HCT116 (cell line): ENCODE data around the gene ESF1. TPM values are rescaled to one million over a fixed set of nuclear protein-coding genes. Genes with fewer than 3 reads are reported as not detected.

ENCODE experiments used
- ATAC-seq: fragments of 200-7000 bp; cut with Tn5 transposase; 2 replicates; pipeline ENCODE4 v1.9.1; 2020; ENCODE audit warnings: mild to moderate bottlenecking, moderate library complexity
- BruUV-seq: library from RNA; stranded (reverse); fragments of 400-500 nt; replicated peaks from 2 replicates; lab custom pipeline; 2021; lab: Mats Ljungman, UMichigan
- CTCF ChIA-PET: fragments of 300-600 bp; sonication (Branson Sonifier 250); formaldehyde crosslinking; loops from one replicate; lab custom pipeline; 2021; ENCODE audit warnings: antibody characterized with exemption; lab: Charles Lee
- POLR2A ChIA-PET: fragments of 300-600, 350-600 bp; sonication (Branson Sonifier 250); formaldehyde crosslinking; loops from one replicate; lab custom pipeline; 2021; ENCODE audit warnings: antibody characterized with exemption; lab: Charles Lee
- RAD21 ChIA-PET, 2 experiments: fragments of 300-600 bp; sonication (Branson Sonifier 250); formaldehyde crosslinking; loops; one replicate each; lab custom pipeline; 2023; ENCODE audit warnings: low total read pairs in 2 of 2; ENCODE audit not compliant: uncharacterized antibody in 2 of 2, unreplicated experiment in 2 of 2, low non-redundant PET in 1 of 2; lab: Charles Lee
- DNase-seq: peaks from one replicate; pipeline ENCODE4 v3.0.0-alpha.2; 2010; ENCODE audit warnings: low read depth, low spot score
- H2AFZ ChIP-seq: fragments of 200-600 bp; shearing (Covaris generic), sonication (generic); 2 replicates; pipeline ENCODE4 v1.6.1; 2017; ENCODE audit warnings: low read depth, mixed run types, mixed read lengths, antibody characterized with exemption, low read length; ENCODE audit not compliant: poor library complexity, severe bottlenecking
- H3K27ac ChIP-seq: 2 replicates; pipeline ENCODE4 v1.5.1; 2012; ENCODE audit warnings: low read depth, low read length
- H3K27me3 ChIP-seq: fragments of 200-600 bp; sonication (generic); 2 replicates; pipeline ENCODE4 v1.6.1; 2016; ENCODE audit warnings: mixed run types, low read length, mixed read lengths; ENCODE audit not compliant: insufficient read depth
- H3K36me3 ChIP-seq, 2 experiments: fragments of 200-500 bp in 1 of 2; fragments of 200-600 bp in 1 of 2; sonication (Bioruptor generic) in 1 of 2; sonication (generic) in 1 of 2; 2 replicates each; pipeline versions ENCODE4 v1.5.1 to v1.6.1; 2014 to 2016; ENCODE audit warnings: low read length in 2 of 2, inconsistent platforms in 1 of 2, mixed read lengths in 1 of 2, mixed run types in 1 of 2; ENCODE audit not compliant: insufficient read depth in 2 of 2, control insufficient read depth in 1 of 2
- H3K4me1 ChIP-seq, 2 experiments: fragments of 200-600 bp in 1 of 2; sonication (generic) in 1 of 2; 2 replicates each; pipeline versions ENCODE4 v1.5.1 to v1.6.1; 2012 to 2017; ENCODE audit warnings: low read length in 2 of 2, inconsistent platforms in 1 of 2, mild to moderate bottlenecking in 1 of 2, mixed read lengths in 1 of 2, mixed run types in 1 of 2, moderate library complexity in 1 of 2; ENCODE audit not compliant: insufficient read depth in 2 of 2, control insufficient read depth in 1 of 2
- H3K4me2 ChIP-seq: fragments of 200-600 bp; sonication (generic); 2 replicates; pipeline ENCODE4 v1.6.1; 2017; ENCODE audit warnings: mixed run types, low read length, mixed read lengths
- H3K4me3 ChIP-seq, 2 experiments: fragments of 200-600 bp in 1 of 2; sonication (generic) in 1 of 2; replicated peaks in 1 of 2; 2 replicates each; pipeline ENCODE4 v1.5.1; 2011 to 2016; ENCODE audit warnings: low read length in 2 of 2, control low read depth in 1 of 2, low read depth in 1 of 2, mild to moderate bottlenecking in 1 of 2, mixed read lengths in 1 of 2, mixed run types in 1 of 2
- H3K79me2 ChIP-seq: fragments of 200-600 bp; sonication (generic); 2 replicates; pipeline ENCODE4 v1.6.1; 2017; ENCODE audit warnings: mild to moderate bottlenecking, mixed run types, low read length, moderate library complexity, mixed read lengths; ENCODE audit not compliant: insufficient read depth
- H3K9ac ChIP-seq: fragments of 200-600 bp; sonication (generic); 2 replicates; pipeline ENCODE4 v1.6.1; 2016; ENCODE audit warnings: low read length, mixed read lengths
- H3K9me2 ChIP-seq: fragments of 200-600 bp; sonication (generic), shearing (Covaris generic); 2 replicates; pipeline ENCODE4 v1.6.1; 2017; ENCODE audit warnings: mixed run types, mild to moderate bottlenecking, moderate library complexity; ENCODE audit not compliant: insufficient read depth
- H3K9me3 ChIP-seq, 2 experiments: fragments of 200-500 bp in 1 of 2; fragments of 200-600 bp in 1 of 2; sonication (Bioruptor generic) in 1 of 2; sonication (generic) in 1 of 2; 2 replicates each; pipeline ENCODE4 v1.6.1; 2014 to 2017; ENCODE audit warnings: low read length in 2 of 2, mixed read lengths in 2 of 2, inconsistent platforms in 1 of 2, low read depth in 1 of 2, mild to moderate bottlenecking in 1 of 2, mixed run types in 1 of 2, moderate library complexity in 1 of 2; ENCODE audit not compliant: control insufficient read depth in 1 of 2, insufficient read depth in 1 of 2
- H4K20me1 ChIP-seq: fragments of 200-600 bp; sonication (generic), shearing (Covaris generic); 2 replicates; pipeline ENCODE4 v1.6.1; 2017; ENCODE audit warnings: mixed run types, mild to moderate bottlenecking, moderate library complexity; ENCODE audit not compliant: insufficient read depth
- CBX3 ChIP-seq: IDR thresholded peaks from 2 replicates; pipeline ENCODE4 v1.6.1; 2012; ENCODE audit warnings: low read depth
- CEBPB ChIP-seq: IDR thresholded peaks from 2 replicates; pipeline ENCODE4 v1.6.1; 2012; ENCODE audit warnings: low read depth
- ELF1 ChIP-seq: IDR thresholded peaks from 2 replicates; pipeline ENCODE4 v1.6.1; 2012; ENCODE audit warnings: low read depth, borderline replicate concordance
- EZH2 ChIP-seq: fragments of 200-600 bp; sonication (generic); IDR thresholded peaks from 2 replicates; pipeline ENCODE4 v1.6.1; 2017; ENCODE audit warnings: antibody characterized with exemption, mixed run types
- EZH2phosphoT487 ChIP-seq: fragments of 200-600 bp; IDR thresholded peaks from 2 replicates; pipeline ENCODE4 v1.6.1; 2018; ENCODE audit warnings: antibody characterized with exemption, borderline replicate concordance
- JUND ChIP-seq: IDR thresholded peaks from 2 replicates; pipeline ENCODE4 v1.6.1; 2012
- POLR2A ChIP-seq: IDR thresholded peaks from 2 replicates; pipeline ENCODE4 v1.7.0; 2011; ENCODE audit warnings: borderline replicate concordance; ENCODE audit not compliant: insufficient read depth, insufficient read length; ENCODE audit errors: extremely low read depth
- POLR2AphosphoS5 ChIP-seq: IDR thresholded peaks from 2 replicates; pipeline ENCODE4 v1.6.1; 2011; ENCODE audit warnings: mild to moderate bottlenecking, low read depth, low read length, moderate library complexity
- RAD21 ChIP-seq: IDR thresholded peaks from 2 replicates; pipeline ENCODE4 v1.6.1; 2012; ENCODE audit warnings: low read depth, mild to moderate bottlenecking
- SIN3A ChIP-seq: IDR thresholded peaks from 2 replicates; pipeline ENCODE4 v1.6.1; 2012; ENCODE audit warnings: low read depth
- SP1 ChIP-seq: IDR thresholded peaks from 2 replicates; pipeline ENCODE4 v1.6.1; 2012; ENCODE audit warnings: low read depth
- TCF7L2 ChIP-seq: IDR thresholded peaks from 2 replicates; pipeline ENCODE4 v1.7.0; 2011; ENCODE audit warnings: borderline replicate concordance, inconsistent platforms; ENCODE audit not compliant: insufficient read depth, insufficient read length; ENCODE audit errors: extremely low read depth
- YY1 ChIP-seq: IDR thresholded peaks from 2 replicates; pipeline ENCODE4 v1.6.1; 2011; ENCODE audit warnings: low read length, low read depth, moderate library complexity, mild to moderate bottlenecking; ENCODE audit not compliant: insufficient replicate concordance; ENCODE audit errors: extremely low read depth
- ZFX ChIP-seq: fragments of 450-650 bp; IDR thresholded peaks from 2 replicates; pipeline ENCODE4 v1.6.1; 2017
- ZNF274 ChIP-seq: fragments of 200-500 bp; sonication (Bioruptor generic); IDR thresholded peaks from 2 replicates; pipeline ENCODE4 v1.6.1; 2014; ENCODE audit warnings: mild to moderate bottlenecking, low read depth, low read length, inconsistent platforms
- intact Hi-C: fragments of 100-400 bp; cut with micrococcal nuclease; formaldehyde crosslinking; loops from 2 replicates; pipeline ENCODE4 v1.10.0; 2022
- total RNA-seq: library from RNA; stranded (reverse); gene quantifications from one replicate; pipeline ENCODE4 v1.2.1, GENCODE V29; 2021; ENCODE audit not compliant: unreplicated experiment
- TF ChIP-seq, protein P1 (sequence below): IDR thresholded peaks from 2 replicates; pipeline ENCODE4 v1.6.1; 2012
- TF ChIP-seq, protein P2 (sequence below): IDR thresholded peaks from 2 replicates; pipeline ENCODE4 v1.6.1; 2011; ENCODE audit warnings: mild to moderate bottlenecking, low read length, moderate library complexity; ENCODE audit not compliant: insufficient replicate concordance; ENCODE audit errors: extremely low read depth
- TF ChIP-seq, protein P3 (sequence below), 3 experiments: fragments of 200-600 bp in 1 of 3; sonication (generic) in 1 of 3; IDR thresholded peaks in 2 of 3; conservative IDR thresholded peaks in 1 of 3; 2 replicates each; pipeline ENCODE4 v1.5.1; 2012 to 2017; ENCODE audit warnings: low read depth in 2 of 3, low read length in 2 of 3, antibody characterized with exemption in 1 of 3, borderline replicate concordance in 1 of 3, control low read depth in 1 of 3, mild to moderate bottlenecking in 1 of 3, mixed read lengths in 1 of 3, mixed run types in 1 of 3, moderate library complexity in 1 of 3; ENCODE audit not compliant: insufficient read depth in 1 of 3
- TF ChIP-seq, protein P4 (sequence below): IDR thresholded peaks from 2 replicates; pipeline ENCODE4 v1.6.1; 2012; ENCODE audit warnings: low read depth
- TF ChIP-seq, protein P5 (sequence below): IDR thresholded peaks from 2 replicates; pipeline ENCODE4 v1.6.1; 2012

Gene ESF1
- total RNA-seq, 1 experiment from 2014 or later: 25.4 TPM

DNA sequence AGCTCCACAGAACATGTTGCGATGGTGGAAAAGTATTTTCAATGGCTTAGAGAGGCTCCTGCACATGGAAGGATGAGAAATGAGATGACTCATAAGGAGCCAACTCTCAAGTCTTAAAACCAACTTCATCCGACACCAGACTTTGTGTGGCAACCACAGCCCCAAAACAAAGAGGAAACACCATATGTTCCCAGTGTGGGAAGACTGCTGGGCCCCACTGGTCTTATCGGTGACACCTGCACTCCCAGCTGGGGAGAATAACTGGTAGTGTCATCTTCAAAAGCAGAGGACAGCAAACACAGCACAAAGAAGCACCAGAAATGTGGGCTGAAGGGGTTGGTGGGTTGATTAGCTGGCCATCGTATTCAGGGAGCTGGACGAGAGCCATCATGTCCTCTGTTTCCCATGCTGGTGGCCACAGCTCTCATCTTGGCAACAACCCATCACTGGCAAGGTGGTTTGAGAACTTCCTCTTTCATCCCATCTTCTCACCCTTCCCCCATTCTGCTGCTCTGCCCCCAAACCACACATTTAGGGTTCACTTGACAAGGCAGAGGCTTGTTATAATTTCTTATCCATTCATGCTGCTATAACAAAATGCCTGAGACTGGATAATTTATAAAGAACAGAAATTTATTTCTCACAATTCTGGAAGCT, 100.0 kb downstream of the ESF1 start:
- CTCF ChIA-PET: no interaction called here
- intact Hi-C loops: no loop called here
- peaks cover 6 to 8% of the 10 kb centered on the region in 2 experiments for H3K4me1 ChIP-seq

More for the DNA sequence above, 100.0 kb downstream of the ESF1 start:
- H2AFZ ChIP-seq: no peak overlapping the region
- ATAC-seq (no peak), DNase-seq (no peak)
- no peaks in the 10 kb centered on the region for H4K20me1 ChIP-seq
- H3K9ac ChIP-seq: no peak overlapping the region
- no peaks in the 10 kb centered on the region for H3K9me3 ChIP-seq
- no peak overlapping the region for H3K4me3 ChIP-seq
- RAD21 ChIA-PET: no interaction called here
- no peaks in the 10 kb centered on the region for H3K9me2 ChIP-seq
- H3K79me2 ChIP-seq: no peaks in the 10 kb centered on the region
- H3K4me2 ChIP-seq: no peak overlapping the region
- no peaks in the 10 kb centered on the region for H3K36me3 ChIP-seq
- H3K27ac ChIP-seq: no peak overlapping the region
- no TSS peak for BruUV-seq
- TF ChIP-seq SIN3A: no peak
- no peak for TF ChIP-seq SP1
- TF ChIP-seq RAD21: no peak
- TF ChIP-seq, protein P1, sequence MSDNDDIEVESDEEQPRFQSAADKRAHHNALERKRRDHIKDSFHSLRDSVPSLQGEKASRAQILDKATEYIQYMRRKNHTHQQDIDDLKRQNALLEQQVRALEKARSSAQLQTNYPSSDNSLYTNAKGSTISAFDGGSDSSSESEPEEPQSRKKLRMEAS: no peak
- TF ChIP-seq, protein P2, sequence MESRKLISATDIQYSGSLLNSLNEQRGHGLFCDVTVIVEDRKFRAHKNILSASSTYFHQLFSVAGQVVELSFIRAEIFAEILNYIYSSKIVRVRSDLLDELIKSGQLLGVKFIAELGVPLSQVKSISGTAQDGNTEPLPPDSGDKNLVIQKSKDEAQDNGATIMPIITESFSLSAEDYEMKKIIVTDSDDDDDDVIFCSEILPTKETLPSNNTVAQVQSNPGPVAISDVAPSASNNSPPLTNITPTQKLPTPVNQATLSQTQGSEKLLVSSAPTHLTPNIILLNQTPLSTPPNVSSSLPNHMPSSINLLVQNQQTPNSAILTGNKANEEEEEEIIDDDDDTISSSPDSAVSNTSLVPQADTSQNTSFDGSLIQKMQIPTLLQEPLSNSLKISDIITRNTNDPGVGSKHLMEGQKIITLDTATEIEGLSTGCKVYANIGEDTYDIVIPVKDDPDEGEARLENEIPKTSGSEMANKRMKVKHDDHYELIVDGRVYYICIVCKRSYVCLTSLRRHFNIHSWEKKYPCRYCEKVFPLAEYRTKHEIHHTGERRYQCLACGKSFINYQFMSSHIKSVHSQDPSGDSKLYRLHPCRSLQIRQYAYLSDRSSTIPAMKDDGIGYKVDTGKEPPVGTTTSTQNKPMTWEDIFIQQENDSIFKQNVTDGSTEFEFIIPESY: no peak
- no peak for TF ChIP-seq EZH2phosphoT487
- no peak for TF ChIP-seq EZH2
- TF ChIP-seq JUND: no peak
- no peak for TF ChIP-seq TCF7L2
- TF ChIP-seq, protein P3, sequence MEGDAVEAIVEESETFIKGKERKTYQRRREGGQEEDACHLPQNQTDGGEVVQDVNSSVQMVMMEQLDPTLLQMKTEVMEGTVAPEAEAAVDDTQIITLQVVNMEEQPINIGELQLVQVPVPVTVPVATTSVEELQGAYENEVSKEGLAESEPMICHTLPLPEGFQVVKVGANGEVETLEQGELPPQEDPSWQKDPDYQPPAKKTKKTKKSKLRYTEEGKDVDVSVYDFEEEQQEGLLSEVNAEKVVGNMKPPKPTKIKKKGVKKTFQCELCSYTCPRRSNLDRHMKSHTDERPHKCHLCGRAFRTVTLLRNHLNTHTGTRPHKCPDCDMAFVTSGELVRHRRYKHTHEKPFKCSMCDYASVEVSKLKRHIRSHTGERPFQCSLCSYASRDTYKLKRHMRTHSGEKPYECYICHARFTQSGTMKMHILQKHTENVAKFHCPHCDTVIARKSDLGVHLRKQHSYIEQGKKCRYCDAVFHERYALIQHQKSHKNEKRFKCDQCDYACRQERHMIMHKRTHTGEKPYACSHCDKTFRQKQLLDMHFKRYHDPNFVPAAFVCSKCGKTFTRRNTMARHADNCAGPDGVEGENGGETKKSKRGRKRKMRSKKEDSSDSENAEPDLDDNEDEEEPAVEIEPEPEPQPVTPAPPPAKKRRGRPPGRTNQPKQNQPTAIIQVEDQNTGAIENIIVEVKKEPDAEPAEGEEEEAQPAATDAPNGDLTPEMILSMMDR (IDR thresholded peaks at IDR 0.05 in 2 of 3, conservative IDR thresholded peaks at IDR 0.05 in 1 of 3; ENCODE audit: borderline replicate concordance in 1 of 3, insufficient read depth in 1 of 3, low read depth in 2 of 3, low read length in 2 of 3): no peak
- TF ChIP-seq, protein P4, sequence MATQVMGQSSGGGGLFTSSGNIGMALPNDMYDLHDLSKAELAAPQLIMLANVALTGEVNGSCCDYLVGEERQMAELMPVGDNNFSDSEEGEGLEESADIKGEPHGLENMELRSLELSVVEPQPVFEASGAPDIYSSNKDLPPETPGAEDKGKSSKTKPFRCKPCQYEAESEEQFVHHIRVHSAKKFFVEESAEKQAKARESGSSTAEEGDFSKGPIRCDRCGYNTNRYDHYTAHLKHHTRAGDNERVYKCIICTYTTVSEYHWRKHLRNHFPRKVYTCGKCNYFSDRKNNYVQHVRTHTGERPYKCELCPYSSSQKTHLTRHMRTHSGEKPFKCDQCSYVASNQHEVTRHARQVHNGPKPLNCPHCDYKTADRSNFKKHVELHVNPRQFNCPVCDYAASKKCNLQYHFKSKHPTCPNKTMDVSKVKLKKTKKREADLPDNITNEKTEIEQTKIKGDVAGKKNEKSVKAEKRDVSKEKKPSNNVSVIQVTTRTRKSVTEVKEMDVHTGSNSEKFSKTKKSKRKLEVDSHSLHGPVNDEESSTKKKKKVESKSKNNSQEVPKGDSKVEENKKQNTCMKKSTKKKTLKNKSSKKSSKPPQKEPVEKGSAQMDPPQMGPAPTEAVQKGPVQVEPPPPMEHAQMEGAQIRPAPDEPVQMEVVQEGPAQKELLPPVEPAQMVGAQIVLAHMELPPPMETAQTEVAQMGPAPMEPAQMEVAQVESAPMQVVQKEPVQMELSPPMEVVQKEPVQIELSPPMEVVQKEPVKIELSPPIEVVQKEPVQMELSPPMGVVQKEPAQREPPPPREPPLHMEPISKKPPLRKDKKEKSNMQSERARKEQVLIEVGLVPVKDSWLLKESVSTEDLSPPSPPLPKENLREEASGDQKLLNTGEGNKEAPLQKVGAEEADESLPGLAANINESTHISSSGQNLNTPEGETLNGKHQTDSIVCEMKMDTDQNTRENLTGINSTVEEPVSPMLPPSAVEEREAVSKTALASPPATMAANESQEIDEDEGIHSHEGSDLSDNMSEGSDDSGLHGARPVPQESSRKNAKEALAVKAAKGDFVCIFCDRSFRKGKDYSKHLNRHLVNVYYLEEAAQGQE: no peak
- TF ChIP-seq ZNF274: no peak
- TF ChIP-seq YY1: no peak
- TF ChIP-seq ELF1: no peak
- TF ChIP-seq, protein P5, sequence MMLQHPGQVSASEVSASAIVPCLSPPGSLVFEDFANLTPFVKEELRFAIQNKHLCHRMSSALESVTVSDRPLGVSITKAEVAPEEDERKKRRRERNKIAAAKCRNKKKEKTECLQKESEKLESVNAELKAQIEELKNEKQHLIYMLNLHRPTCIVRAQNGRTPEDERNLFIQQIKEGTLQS: no peak
- TF ChIP-seq CEBPB: no peak
- no peak for TF ChIP-seq POLR2A
- no peak for TF ChIP-seq ZFX
- TF ChIP-seq CBX3: no peak
- no peak for TF ChIP-seq POLR2AphosphoS5
- TF ChIP-seq, all 23 proteins: peak for 0
- H3K27me3 ChIP-seq: no peaks in the 10 kb centered on the region
- POLR2A ChIA-PET: no interaction called here
